Neutrophil (primary cell): ENCODE data around the gene TRPM8.

Experiments
- H3K27ac ChIP-seq: fragments of 200-600 bp; sonication (generic); 2 replicates; pipeline ENCODE4 v1.5.1; 2016; ENCODE audit warnings: mild to moderate bottlenecking, moderate library complexity
- H3K27me3 ChIP-seq: fragments of 200-600 bp; sonication (generic); 2 replicates; pipeline ENCODE4 v1.6.0; 2016; ENCODE audit warnings: mild to moderate bottlenecking
- H3K36me3 ChIP-seq: fragments of 200-600 bp; sonication (generic); 2 replicates; pipeline ENCODE4 v1.5.1; 2017
- H3K4me1 ChIP-seq, 2 experiments: fragments of 200-600 bp in 1 of 2; sonication (generic) in 1 of 2; 1 replicate in 1 of 2; 2 replicates in 1 of 2; pipeline versions ENCODE4 v1.5.1 to v1.6.1; 2013 to 2016; ENCODE audit warnings: low read depth in 1 of 2, low read length in 1 of 2, mild to moderate bottlenecking in 1 of 2, moderate library complexity in 1 of 2; ENCODE audit not compliant: control insufficient read depth in 1 of 2, insufficient read depth in 1 of 2
- H3K4me3 ChIP-seq, 2 experiments: fragments of 200-600 bp in 1 of 2; sonication (generic) in 1 of 2; 1 replicate in 1 of 2; 2 replicates in 1 of 2; pipeline ENCODE4 v1.5.1; 2013 to 2016; ENCODE audit warnings: low read depth in 1 of 2, low read length in 1 of 2, mild to moderate bottlenecking in 1 of 2, moderate library complexity in 1 of 2
- H3K9me3 ChIP-seq: fragments of 200-600 bp; sonication (generic); 2 replicates; pipeline ENCODE4 v1.5.1; 2016
- CTCF ChIP-seq: fragments of 200-600 bp; sonication (generic); IDR thresholded peaks from 2 replicates; pipeline ENCODE4 v1.5.1; 2016; ENCODE audit warnings: antibody characterized with exemption

Gene TRPM8

GRCh38 chr2:233996461-233996860 lies 79.3 kb downstream of the TRPM8 start:
- Histone ChIP-seq H3K9me3 (no peaks in the 10 kb centered on the region), H3K27me3 (peaks cover 12% of the 10 kb centered on the region), H3K4me1 (no peaks in the 10 kb centered on the region), H3K27ac (no peak overlapping the region), H3K4me3 (no peak overlapping the region), H3K36me3 (no peaks in the 10 kb centered on the region)
- no peak for TF ChIP-seq CTCF

- H3K27ac ChIP-seq, result no peak overlapping the region
- no peaks in the 10 kb centered on the region for H3K9me3 ChIP-seq
- no peaks in the 10 kb centered on the region for H3K4me1 ChIP-seq
- no peak for TF ChIP-seq CTCF
- H3K27me3 ChIP-seq, result peaks cover 20% of the 10 kb centered on the region
- H3K36me3 ChIP-seq, result no peaks in the 10 kb centered on the region
- H3K4me3 ChIP-seq, result no peak overlapping the region
Observed at GRCh38 chr2:233997707-233998106, 80.5 kb downstream of the TRPM8 start.

- no peak overlapping the region for H3K4me3 ChIP-seq
- H3K4me1 ChIP-seq, result no peaks in the 10 kb centered on the region
- no peak for TF ChIP-seq CTCF
Observed at GRCh38 chr2:233999182-233999581, 82.0 kb downstream of the TRPM8 start.

GRCh38 chr2:234001380-234002160 lies 84.4 kb downstream of the TRPM8 start:
- H3K9me3 ChIP-seq, result no peaks in the 10 kb centered on the region
- H3K4me3 ChIP-seq, result no peak overlapping the region
- no peak overlapping the region for H3K27ac ChIP-seq
- peaks cover 27% of the 10 kb centered on the region for H3K27me3 ChIP-seq
- no peaks in the 10 kb centered on the region for H3K36me3 ChIP-seq
- H3K4me1 ChIP-seq, result no peaks in the 10 kb centered on the region
- TF ChIP-seq CTCF, result no peak

More at GRCh38 chr2:233999182-233999581, 82.0 kb downstream of the TRPM8 start:
- no peaks in the 10 kb centered on the region for H3K36me3 ChIP-seq
- no peak overlapping the region for H3K27ac ChIP-seq
- no peaks in the 10 kb centered on the region for H3K9me3 ChIP-seq
- H3K27me3 ChIP-seq, result peaks cover 27% of the 10 kb centered on the region

GRCh38 chr2:234002281-234002680 lies 85.1 kb downstream of the TRPM8 start:
- H3K27ac ChIP-seq, result no peak overlapping the region
- no peaks in the 10 kb centered on the region for H3K4me1 ChIP-seq
- H3K36me3 ChIP-seq, result no peaks in the 10 kb centered on the region
- no peak for TF ChIP-seq CTCF
- no peak overlapping the region for H3K4me3 ChIP-seq
- H3K27me3 ChIP-seq, result peaks cover 27% of the 10 kb centered on the region
- no peaks in the 10 kb centered on the region for H3K9me3 ChIP-seq
